Stimulated activated naive CD8-positive, alpha-beta T cell treated with anti-CD3 and anti-CD28 coated beads, Interleukin-15, amount 100 ng/mL, for 72 hours (primary cell): ENCODE data around the gene CEP70.
"Not testable (repeated sequence)": the region's sequence is repeated elsewhere in the genome, so short reads cannot be mapped to it uniquely, and the experiment has no call there.

Experiments used
- ATAC-seq: fragments of 150-1000 bp; cut with Tn5 transposase; 2 replicates; pipeline ENCODE4 v1.10.0; 2021; ENCODE audit warnings: mild to moderate bottlenecking, moderate library complexity
- DNase-seq, 2 donors: peaks; one replicate each; pipeline ENCODE4 v3.0.0; 2021 to 2022
- H3K27ac Mint-ChIP-seq, 2 donors: one replicate each; pipeline ENCODE4 v1.8.0; 2022; ENCODE audit warnings: mild to moderate bottlenecking in 2 of 2, mixed read lengths in 2 of 2, moderate library complexity in 2 of 2
- H3K27me3 Mint-ChIP-seq: one replicate; pipeline ENCODE4 v1.8.0; 2022; ENCODE audit warnings: mixed read lengths
- H3K4me1 Mint-ChIP-seq: one replicate; pipeline ENCODE4 v1.8.0; 2022; ENCODE audit warnings: mild to moderate bottlenecking, mixed read lengths
- H3K4me3 Mint-ChIP-seq, 2 donors: one replicate each; pipeline ENCODE4 v1.8.0; 2022; ENCODE audit warnings: mild to moderate bottlenecking in 2 of 2, mixed read lengths in 2 of 2, moderate library complexity in 1 of 2
- H3K9me3 Mint-ChIP-seq, 2 donors: one replicate each; pipeline ENCODE4 v1.8.0; 2022; ENCODE audit warnings: mixed read lengths in 2 of 2

Gene CEP70

GRCh38 chr3:138600100-138600745 is 6.2 kb upstream of the CEP70 start:
- peaks cover 0 to 17% of the 10 kb centered on the region in 2 donors for H3K9me3 Mint-ChIP-seq

GRCh38 chr3:138598534-138598933 is 4.5 kb upstream of the CEP70 start:
- Mint-ChIP-seq H3K9me3 (peaks cover 0 to 17% of the 10 kb centered on the region in 2 donors), H3K27ac (no peak overlapping the region), H3K27me3 (no peaks in the 10 kb centered on the region), H3K4me1 (peaks cover 9% of the 10 kb centered on the region), H3K4me3 (no peak overlapping the region)
- ATAC-seq = no peak
- no peak for DNase-seq

More at GRCh38 chr3:138600100-138600745, 6.2 kb upstream of the CEP70 start:
- ATAC-seq (no peak), DNase-seq (no peak)
- no peak overlapping the region for H3K27ac Mint-ChIP-seq
- H3K27me3 Mint-ChIP-seq = no peaks in the 10 kb centered on the region
- H3K4me1 Mint-ChIP-seq = peaks cover under 1% of the 10 kb centered on the region
- H3K4me3 Mint-ChIP-seq = no peak overlapping the region

GRCh38 chr3:138597186-138597976 is 3.3 kb upstream of the CEP70 start:
- not testable (repeated sequence) for H3K9me3 Mint-ChIP-seq, H3K27me3 Mint-ChIP-seq, DNase-seq, H3K27ac Mint-ChIP-seq, ATAC-seq, H3K4me1 Mint-ChIP-seq, H3K4me3 Mint-ChIP-seq

GRCh38 chr3:138594935-138595610 is 1.0 kb upstream of the CEP70 start:
- ATAC-seq (no peak), DNase-seq (no peak)
- H3K9me3 Mint-ChIP-seq = no peaks in the 10 kb centered on the region
- peaks cover 9% of the 10 kb centered on the region for H3K4me1 Mint-ChIP-seq
- peak overlapping the region; percentile 97 to 100 for H3K4me3 Mint-ChIP-seq
- peak overlapping the region; percentile 97 to 99 for H3K27ac Mint-ChIP-seq
- H3K27me3 Mint-ChIP-seq = no peaks in the 10 kb centered on the region

- no peaks in the 10 kb centered on the region for H3K27me3 Mint-ChIP-seq
- H3K4me3 Mint-ChIP-seq = peak overlapping the region; percentile 97 to 100
- H3K4me1 Mint-ChIP-seq = peaks cover 10% of the 10 kb centered on the region
- peak overlapping the region; percentile 88 to 99 for H3K27ac Mint-ChIP-seq
- H3K9me3 Mint-ChIP-seq = no peaks in the 10 kb centered on the region
- peak; percentile 0 for ATAC-seq
- no peak for DNase-seq
Measured at GRCh38 chr3:138593488-138594149, 441 bp downstream of the CEP70 start.

GRCh38 chr3:138591392-138591791 is 2.7 kb downstream of the CEP70 start:
- Mint-ChIP-seq H3K27ac (no peak overlapping the region), H3K27me3 (no peaks in the 10 kb centered on the region), H3K9me3 (peaks cover 0 to 3% of the 10 kb centered on the region in 2 donors), H3K4me1 (peaks cover 17% of the 10 kb centered on the region), H3K4me3 (no peak overlapping the region)
- no peak for DNase-seq
- no peak for ATAC-seq

- Mint-ChIP-seq H3K4me1 (peaks cover 29% of the 10 kb centered on the region), H3K9me3 (peaks cover 0 to 7% of the 10 kb centered on the region in 2 donors), H3K27ac (no peak overlapping the region), H3K4me3 (no peak overlapping the region), H3K27me3 (no peaks in the 10 kb centered on the region)
- no peak for ATAC-seq
- no peak for DNase-seq
Measured at GRCh38 chr3:138588445-138588844, 5.6 kb downstream of the CEP70 start.

- ATAC-seq (no peak), DNase-seq (no peak)
- Mint-ChIP-seq H3K27ac (no peak overlapping the region), H3K9me3 (peaks cover 0 to 7% of the 10 kb centered on the region in 2 donors), H3K4me1 (peaks cover 37% of the 10 kb centered on the region), H3K27me3 (no peaks in the 10 kb centered on the region), H3K4me3 (no peak overlapping the region)
Measured at GRCh38 chr3:138587374-138587773, 6.7 kb downstream of the CEP70 start.

- H3K9me3 Mint-ChIP-seq = peaks cover 7 to 9% of the 10 kb centered on the region in 2 donors
- no peaks in the 10 kb centered on the region for H3K27me3 Mint-ChIP-seq
- peak overlapping the region in 1 of 2 donors; percentile 54 for H3K4me3 Mint-ChIP-seq
- ATAC-seq = peak; percentile 46
- no peak overlapping the region for H3K27ac Mint-ChIP-seq
- H3K4me1 Mint-ChIP-seq = peaks cover 53% of the 10 kb centered on the region
- no peak for DNase-seq
Measured at GRCh38 chr3:138578961-138579574, 15.0 kb downstream of the CEP70 start.

- Mint-ChIP-seq H3K4me3 (peak overlapping the region; percentile 39 to 54), H3K27me3 (no peaks in the 10 kb centered on the region), H3K4me1 (peaks cover 44% of the 10 kb centered on the region), H3K9me3 (peaks cover 12 to 18% of the 10 kb centered on the region in 2 donors), H3K27ac (peak overlapping the region in 1 of 2 donors; percentile 43)
- DNase-seq (no peak), ATAC-seq (peak; percentile 81)
Measured at GRCh38 chr3:138578141-138578540, 15.9 kb downstream of the CEP70 start.

GRCh38 chr3:138573138-138573537 is 20.9 kb downstream of the CEP70 start:
- Mint-ChIP-seq H3K27me3 (no peaks in the 10 kb centered on the region), H3K4me1 (peaks cover 39% of the 10 kb centered on the region), H3K9me3 (peaks cover 16 to 22% of the 10 kb centered on the region in 2 donors), H3K4me3 (no peak overlapping the region), H3K27ac (no peak overlapping the region)
- ATAC-seq = no peak
- DNase-seq = no peak

- Mint-ChIP-seq H3K9me3 (peaks cover 20 to 23% of the 10 kb centered on the region in 2 donors), H3K4me1 (peaks cover 16% of the 10 kb centered on the region)
- H3K27ac Mint-ChIP-seq, ATAC-seq, H3K27me3 Mint-ChIP-seq, H3K4me3 Mint-ChIP-seq, DNase-seq: not testable (repeated sequence)
Measured at GRCh38 chr3:138569624-138570023, 24.4 kb downstream of the CEP70 start.

GRCh38 chr3:138569090-138569489 is 25.0 kb downstream of the CEP70 start:
- H3K4me1 Mint-ChIP-seq = peaks cover 16% of the 10 kb centered on the region
- no peak overlapping the region for H3K4me3 Mint-ChIP-seq
- no peak for ATAC-seq
- peaks cover 20 to 22% of the 10 kb centered on the region in 2 donors for H3K9me3 Mint-ChIP-seq
- DNase-seq = no peak
- H3K27me3 Mint-ChIP-seq = no peaks in the 10 kb centered on the region
- H3K27ac Mint-ChIP-seq = no peak overlapping the region

GRCh38 chr3:138567403-138567802 is 26.7 kb downstream of the CEP70 start:
- no peaks in the 10 kb centered on the region for H3K27me3 Mint-ChIP-seq
- no peak overlapping the region for H3K4me3 Mint-ChIP-seq
- no peak overlapping the region for H3K27ac Mint-ChIP-seq
- DNase-seq = no peak
- peaks cover 28% of the 10 kb centered on the region for H3K4me1 Mint-ChIP-seq
- no peak for ATAC-seq
- peaks cover 17 to 18% of the 10 kb centered on the region in 2 donors for H3K9me3 Mint-ChIP-seq

- Mint-ChIP-seq H3K9me3 (peaks cover 17 to 18% of the 10 kb centered on the region in 2 donors), H3K4me1 (peaks cover 18% of the 10 kb centered on the region)
- not testable (repeated sequence) for H3K27me3 Mint-ChIP-seq, H3K4me3 Mint-ChIP-seq, H3K27ac Mint-ChIP-seq, DNase-seq, ATAC-seq
Measured at GRCh38 chr3:138566293-138566692, 27.8 kb downstream of the CEP70 start.
